SHP77 (cell line): ENCODE data around the gene PRMT6.
"Not testable (repeated sequence)": the region's sequence is repeated elsewhere in the genome, so short reads cannot be mapped to it uniquely, and the experiment has no call there.

ENCODE experiments used
- DNase-seq, 2 experiments: peaks; one replicate each; lab custom pipeline; 2025; lab: John Stamatoyannopoulos, UW

Gene PRMT6

DNA sequence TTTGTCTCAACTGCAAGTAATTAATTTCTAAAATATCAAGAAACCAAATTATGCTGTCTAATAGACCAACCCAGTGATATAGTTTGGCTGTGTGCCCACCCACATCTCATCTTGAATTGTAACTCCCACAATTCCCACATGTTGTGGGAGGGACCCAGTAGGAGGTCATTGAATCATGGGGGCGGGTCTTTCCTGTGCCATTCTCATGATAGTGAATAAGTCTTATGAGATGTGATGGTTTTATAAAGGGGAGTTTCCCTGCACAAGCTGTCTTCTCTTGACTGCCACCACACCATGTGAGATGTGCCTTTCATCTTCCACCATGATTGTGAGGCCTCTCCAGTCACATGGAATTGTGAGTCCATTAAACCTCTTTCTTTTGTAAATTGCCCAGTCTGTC, 36.9 kb downstream of the PRMT6 start:
- DNase-seq, result not testable (repeated sequence)

- no peak for DNase-seq
Measured at GRCh38 chr1:107095647-107096046, 39.2 kb downstream of the PRMT6 start.

GRCh38 chr1:107096690-107097089, 40.2 kb downstream of the PRMT6 start:
- DNase-seq, result no peak

DNA sequence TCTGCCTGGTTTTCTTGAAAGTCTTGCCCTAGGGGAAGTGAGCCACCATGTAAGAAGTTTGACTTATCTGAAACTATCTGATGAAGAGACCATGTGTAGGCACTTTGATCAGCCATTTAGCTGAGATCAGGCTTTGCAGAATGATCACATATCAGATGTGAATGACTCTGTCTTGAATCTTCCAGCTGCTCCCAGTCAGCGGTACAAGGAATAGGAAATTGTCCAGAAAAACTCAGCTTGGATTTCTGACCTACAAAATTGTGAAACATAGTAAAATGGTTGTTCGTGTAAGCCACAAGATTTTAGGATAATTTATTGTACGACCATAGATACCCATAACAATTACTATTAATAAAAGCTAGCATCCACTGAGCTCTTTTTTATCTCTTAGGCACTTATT, 42.5 kb downstream of the PRMT6 start:
- DNase-seq, result no peak

- no peak for DNase-seq
Measured at GRCh38 chr1:107100331-107100984, 44.0 kb downstream of the PRMT6 start.

DNA sequence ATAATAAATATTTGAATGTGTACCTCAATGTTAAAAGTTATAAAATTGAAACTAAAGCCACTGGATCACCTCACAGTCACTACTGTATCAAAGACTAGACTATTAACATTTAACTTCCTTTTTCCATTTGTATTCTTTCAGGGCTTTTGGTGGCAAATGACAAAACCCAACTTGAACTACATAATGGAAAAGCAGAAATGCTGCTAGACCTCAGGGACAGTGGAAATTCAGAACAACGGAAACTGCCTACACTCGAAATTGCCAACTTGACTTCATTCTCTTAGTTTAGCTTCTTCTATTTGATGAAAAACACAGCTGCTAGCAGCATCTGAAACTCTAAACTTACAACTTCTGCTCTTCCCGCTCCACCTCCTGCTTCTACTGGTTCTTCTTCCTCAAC, 49.4 kb downstream of the PRMT6 start:
- no peak for DNase-seq
